Left renal pelvis (tissue), 4 donors: Measurements from ENCODE around the gene INTS2. TPM values are rescaled to one million over a fixed set of nuclear protein-coding genes. Genes with fewer than 3 reads are reported as not detected.
A peak's percentile ranks its signal among the peaks of the same experiment; 100 is the strongest.
"Not testable (repeated sequence)": the region's sequence is repeated elsewhere in the genome, so short reads cannot be mapped to it uniquely, and the experiment has no call there.

Experiments used
- DNase-seq, 4 donors: peaks; one replicate each; pipeline ENCODE4 v3.0.0-alpha.2; 2013; ENCODE audit warnings: low read depth in 4 of 4, low spot score in 3 of 4
- polyA plus RNA-seq, 4 donors: library from polyadenylated mRNA; unstranded; fragments of 120-200 nt; gene quantifications; one replicate each; pipeline ENCODE4 v1.2.1, GENCODE V29; 2013; ENCODE audit not compliant: insufficient read length in 4 of 4

Gene INTS2
- polyA plus RNA-seq, 4 donors: 8.5 to 13.8 (median 12.9) TPM

DNA sequence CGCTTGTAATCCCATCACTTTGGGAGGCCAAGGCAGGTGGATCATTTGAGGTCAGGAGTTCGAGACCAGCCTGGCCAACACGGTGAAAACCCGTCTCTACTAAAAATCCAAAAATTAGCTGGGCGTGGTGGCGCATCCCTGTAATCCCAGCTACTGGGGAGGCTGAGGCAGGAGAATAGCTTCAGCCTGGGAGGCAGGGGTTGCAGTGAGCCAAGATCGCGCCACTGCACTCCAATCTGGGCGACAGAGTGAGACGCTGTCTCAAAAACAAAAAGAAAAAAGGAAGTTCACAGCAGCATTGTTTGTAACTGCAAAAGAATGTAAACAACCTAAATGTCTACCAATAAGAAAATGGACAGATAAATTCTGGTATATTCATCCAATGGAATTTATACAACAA is 67.4 kb downstream of the INTS2 start:
- DNase-seq: not testable (repeated sequence)

DNA sequence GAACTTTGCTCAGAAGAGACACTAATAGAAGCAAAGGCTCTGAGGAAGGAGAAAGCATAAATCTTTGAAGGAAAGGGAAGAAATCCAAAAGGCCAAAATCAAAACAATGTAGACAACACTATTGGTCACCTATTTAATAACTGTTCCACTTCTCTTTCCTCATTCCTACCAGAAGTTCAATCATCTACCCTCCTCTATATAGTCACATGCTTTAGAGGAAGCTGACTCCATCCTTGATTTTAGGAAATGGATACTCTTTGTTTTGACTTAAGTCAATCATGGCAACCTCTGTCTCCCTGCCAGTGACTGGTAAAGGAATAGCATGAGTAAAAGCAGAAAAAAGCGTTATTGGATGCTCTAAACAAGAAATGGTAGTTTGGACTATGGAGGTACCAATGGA is 71.7 kb downstream of the INTS2 start:
- no peak for DNase-seq

- DNase-seq: no peak
Measured at GRCh38 chr17:61852857-61853256, 74.9 kb downstream of the INTS2 start.

DNA sequence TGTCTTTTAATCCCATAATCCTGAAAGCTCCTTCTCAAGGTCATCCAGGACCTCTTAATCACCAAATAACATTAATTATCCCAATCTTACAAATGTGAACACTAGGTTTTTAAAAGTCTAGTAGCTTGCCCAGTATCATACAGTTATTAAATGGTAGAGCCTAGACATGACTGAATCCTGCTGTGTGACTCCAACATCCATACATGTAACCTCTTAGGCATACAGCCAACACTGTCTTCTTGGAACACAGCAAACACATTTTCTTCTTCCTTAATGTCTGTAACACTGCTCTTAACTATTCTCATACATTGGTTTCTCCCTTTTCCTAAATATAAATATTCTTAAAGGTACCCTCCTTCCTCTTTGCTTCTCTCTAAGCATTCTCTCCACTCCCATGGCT is 78.1 kb downstream of the INTS2 start:
- no peak for DNase-seq

DNA sequence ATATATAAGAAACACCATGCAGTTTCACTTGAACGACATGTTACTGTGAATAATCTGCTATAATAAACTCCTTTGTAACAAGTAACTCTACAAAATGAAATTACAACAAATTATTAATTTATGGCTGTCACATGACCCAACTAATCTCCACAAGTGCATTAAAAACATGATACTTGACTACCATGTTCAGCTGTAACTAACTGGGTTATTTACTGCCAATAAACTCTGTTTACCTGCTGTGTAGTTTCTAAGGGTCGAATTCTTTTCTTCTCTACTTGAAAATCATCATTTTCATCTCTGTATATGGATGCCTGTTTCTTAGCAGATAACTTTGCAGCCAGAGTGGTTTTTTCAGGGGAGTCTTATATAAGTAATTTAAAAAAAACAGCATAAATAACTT is 78.9 kb downstream of the INTS2 start:
- no peak for DNase-seq

DNA sequence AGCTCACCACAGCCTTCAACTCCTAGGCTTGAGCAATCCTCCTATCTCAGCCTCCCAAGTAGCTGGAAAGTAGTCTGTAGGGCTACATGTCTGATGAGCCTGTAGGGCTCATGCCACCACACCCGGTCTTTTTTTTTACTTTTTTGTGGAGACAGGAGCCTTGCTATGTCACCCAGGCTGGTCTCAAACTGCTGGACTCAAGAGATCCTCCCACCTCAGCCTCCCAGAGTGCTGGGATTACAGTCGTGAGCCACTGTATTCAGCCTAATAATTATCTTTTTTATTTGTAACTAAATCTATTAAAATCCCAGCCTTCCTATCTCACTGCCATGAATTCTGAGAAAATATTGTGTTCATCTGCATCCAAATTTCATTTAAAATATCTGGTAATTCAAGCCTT is 79.5 kb downstream of the INTS2 start:
- DNase-seq: no peak

DNA sequence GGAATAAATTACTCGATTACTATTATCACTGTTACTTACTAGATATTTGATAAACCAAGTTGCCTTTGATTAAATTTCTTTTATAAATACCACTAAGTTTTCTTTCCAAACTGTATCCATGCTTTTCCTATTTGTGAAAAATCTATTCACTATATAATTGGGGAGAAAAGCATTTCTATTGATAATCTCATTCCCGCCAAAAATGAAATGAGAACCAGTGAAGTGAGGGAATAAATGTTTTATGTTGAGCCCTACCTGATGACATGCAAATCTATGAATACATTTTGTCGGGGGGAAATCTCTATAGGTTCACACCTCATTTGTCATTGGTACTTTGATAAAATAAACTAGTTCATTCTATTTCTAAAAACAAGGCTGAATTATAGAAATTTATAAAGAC is 80.1 kb downstream of the INTS2 start:
- DNase-seq: no peak

GRCh38 chr17:61846761-61847375 is 80.9 kb downstream of the INTS2 start:
- DNase-seq: no peak

DNA sequence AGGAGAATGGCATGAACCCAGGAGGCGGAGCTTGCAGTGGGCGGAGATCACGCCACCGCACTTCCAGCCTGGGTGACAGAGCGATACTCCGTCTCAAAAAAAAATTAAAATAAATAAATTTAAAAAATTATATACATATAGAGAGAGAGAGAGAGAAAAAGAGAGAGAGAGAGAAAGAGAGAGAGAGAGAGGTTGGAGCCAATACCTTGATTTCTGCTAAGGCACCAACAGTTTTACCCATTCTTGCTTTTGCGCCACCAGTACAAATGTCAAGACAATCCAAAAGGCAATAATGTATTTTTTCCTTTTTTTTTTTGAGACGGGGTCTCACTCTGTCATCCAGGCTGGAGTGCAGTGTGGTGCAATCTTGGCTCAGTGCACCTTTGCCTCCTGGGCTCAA is 81.7 kb downstream of the INTS2 start:
- DNase-seq: no peak

GRCh38 chr17:61843435-61843834 is 84.3 kb downstream of the INTS2 start:
- no peak for DNase-seq

- no peak for DNase-seq
Measured at GRCh38 chr17:61842899-61843298, 84.9 kb downstream of the INTS2 start.

- DNase-seq: no peak
Measured at GRCh38 chr17:61839300-61839786, 88.4 kb downstream of the INTS2 start.

DNA sequence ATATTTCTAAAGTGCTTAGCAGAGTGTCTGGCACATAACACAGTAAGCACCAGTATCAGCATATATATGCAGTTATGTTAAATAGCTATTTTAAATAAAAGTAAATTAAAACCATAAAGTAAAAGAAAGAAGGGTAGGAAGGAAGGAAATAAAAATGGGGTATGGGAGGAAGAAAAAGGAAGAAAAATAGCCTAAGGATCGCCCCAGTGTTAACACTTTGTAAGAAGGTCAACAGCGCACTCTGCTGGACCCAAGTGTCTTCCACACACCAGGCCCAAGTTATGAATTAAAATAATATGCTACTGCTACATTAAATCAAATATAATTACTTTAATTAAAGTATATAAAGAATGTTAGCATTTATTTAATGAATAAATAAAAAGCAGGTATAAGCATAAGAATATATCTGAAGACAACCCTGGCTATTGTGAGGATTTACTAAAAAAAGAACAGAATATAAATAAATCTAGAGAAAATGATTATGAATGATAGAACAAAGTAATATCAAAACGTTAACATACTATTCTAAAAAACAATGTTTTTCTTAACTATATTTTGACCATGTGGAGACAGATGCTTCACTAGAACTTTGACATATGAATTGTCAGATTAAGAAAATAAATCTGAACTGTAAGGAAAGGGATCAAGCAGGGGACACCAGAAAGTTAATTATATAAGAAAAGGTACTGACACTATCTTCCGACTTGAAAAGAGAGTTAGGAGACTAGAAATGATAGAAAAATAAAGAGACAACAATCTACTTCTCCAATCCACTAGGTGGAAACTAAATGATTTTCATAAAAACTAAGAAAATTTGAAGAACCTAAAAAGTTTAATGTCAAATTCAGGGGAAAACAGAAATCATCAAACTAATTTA is 90.4 kb downstream of the INTS2 start:
- DNase-seq: peak; percentile 25 to 43 (median 37)

DNA sequence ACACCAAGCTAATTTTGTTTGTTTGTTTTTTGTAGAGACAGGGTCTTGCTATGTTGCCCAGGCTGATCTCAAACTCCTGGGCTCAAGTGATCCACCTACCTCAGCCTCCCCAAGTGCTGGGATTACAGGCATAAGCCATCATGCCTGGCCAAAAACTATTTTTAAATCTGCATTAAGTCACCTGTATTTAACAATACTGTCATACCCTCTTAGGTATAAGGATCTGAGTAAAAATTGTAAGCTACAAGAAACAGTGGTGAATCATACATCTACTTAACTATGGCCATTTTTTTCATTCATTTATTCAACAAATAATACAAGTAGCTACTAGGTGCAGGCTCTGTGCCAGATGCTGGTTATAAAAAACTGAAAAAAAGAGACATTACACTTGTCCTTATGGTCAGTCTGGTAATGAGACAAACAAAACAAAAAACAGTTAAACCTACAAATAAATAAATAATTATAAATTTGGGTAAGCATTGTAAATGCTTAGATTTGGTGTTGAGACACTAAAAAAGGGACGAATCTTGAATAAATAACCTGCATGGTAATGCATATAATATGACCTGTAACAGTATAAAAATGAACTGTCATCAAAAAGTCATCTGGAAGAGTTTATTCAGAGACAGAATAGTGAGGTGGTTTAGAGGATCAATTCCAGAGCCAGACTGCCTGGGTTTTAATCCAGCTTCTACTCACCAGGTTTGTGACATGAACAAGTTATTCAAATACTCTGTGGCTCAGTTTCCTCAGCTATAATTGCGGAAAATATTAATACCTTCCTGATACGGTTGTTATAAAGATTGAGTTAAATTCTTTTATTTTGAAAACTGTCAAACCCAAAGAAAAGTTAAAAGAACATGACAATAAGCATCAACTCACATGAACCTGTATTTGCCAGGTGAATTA is 91.3 kb downstream of the INTS2 start:
- no peak for DNase-seq

GRCh38 chr17:61835606-61836005 is 92.2 kb downstream of the INTS2 start:
- DNase-seq: no peak

DNA sequence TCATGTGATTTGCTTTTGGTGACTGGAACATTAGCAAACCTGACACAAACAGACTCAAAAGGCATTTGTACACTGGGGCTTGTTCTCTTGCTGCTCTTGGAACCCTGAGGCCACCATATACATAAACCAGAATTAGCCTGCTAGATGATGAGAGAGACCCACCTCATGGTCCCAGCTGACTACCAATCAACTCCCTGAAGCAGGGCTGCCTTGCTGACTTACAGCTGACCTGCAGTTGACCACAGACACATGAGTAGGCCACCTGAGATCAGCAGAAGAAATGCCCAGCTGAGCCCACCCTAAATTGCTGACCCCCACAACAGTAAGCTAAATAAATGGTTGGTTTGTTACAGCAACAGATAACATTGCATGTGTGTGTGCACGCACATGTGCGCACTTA is 93.2 kb downstream of the INTS2 start:
- DNase-seq: no peak

GRCh38 chr17:61833536-61834193 is 94.1 kb downstream of the INTS2 start:
- no peak for DNase-seq

DNA sequence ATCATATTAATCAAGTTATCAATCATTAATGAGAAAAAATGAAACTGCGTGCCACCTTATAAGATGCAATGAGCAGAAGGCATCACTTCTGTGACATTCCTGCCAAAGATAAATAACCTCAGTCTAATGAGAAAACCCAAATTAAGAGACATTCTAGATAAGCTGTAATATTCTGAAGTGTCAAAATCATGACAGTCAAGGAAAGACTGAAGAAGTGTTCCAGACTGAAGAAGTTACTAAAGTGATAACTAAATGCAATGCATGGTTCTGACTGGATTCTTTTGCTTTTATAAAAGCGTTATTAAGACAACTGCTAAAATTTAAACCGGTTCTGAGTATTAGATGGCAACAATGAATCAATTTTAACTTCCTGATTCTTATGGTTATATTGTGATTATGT is 95.3 kb downstream of the INTS2 start:
- DNase-seq: no peak

GRCh38 chr17:61831099-61831498 is 96.7 kb downstream of the INTS2 start:
- DNase-seq: no peak

DNA sequence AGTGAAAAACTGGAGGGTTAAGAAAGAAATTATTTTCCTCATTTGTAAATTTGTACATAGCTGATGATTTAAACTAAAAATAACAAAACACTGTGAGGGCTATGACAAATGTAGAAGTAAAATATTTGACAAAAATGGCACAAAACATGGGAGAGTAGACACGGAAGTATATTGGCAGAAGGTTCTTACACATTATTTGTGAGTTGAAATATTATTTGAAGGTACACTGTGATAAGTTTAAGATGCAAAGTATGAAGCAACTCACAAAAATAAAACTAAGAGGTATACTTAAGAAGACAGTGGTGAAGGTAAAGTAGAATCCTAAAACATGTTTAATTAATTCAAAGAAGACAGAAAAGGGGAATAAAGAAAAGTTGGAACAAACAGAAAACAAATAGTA is 99.1 kb downstream of the INTS2 start:
- DNase-seq: no peak
